Adrenal gland (tissue), 12 donors: ENCODE data around the gene KDM6A. TPM values are rescaled to one million over a fixed set of nuclear protein-coding genes. Genes with fewer than 3 reads are reported as not detected.

Experiments
- DNase-seq, 7 donors: peaks; one replicate each; pipeline ENCODE4 v3.0.0-alpha.2; 2019 to 2020
- H3K27ac ChIP-seq, 5 donors: fragments of 200-600 bp; sonication (generic) in 4 of 5; 1 replicate in 3 of 5; 2 replicates in 2 of 5; pipeline versions ENCODE4 v1.5.1 to v1.8.0; 2016 to 2020; ENCODE audit warnings: mild to moderate bottlenecking in 1 of 5
- H3K27me3 ChIP-seq: fragments of 200-600 bp; 2 replicates; pipeline ENCODE4 v1.8.0; 2021
- H3K36me3 ChIP-seq, 2 donors: fragments of 200-600 bp; replicated peaks in 1 of 2; 1 replicate in 1 of 2; 2 replicates in 1 of 2; pipeline versions ENCODE4 v1.5.1 to v1.8.0; 2018 to 2022
- H3K4me1 ChIP-seq, 2 donors: fragments of 200-600 bp; replicated peaks in 1 of 2; 1 replicate in 1 of 2; 2 replicates in 1 of 2; pipeline versions ENCODE4 v1.5.1 to v1.8.0; 2018 to 2021
- H3K4me3 ChIP-seq, 4 donors: fragments of 200-600 bp; sonication (generic) in 3 of 4; one replicate each; pipeline ENCODE4 v1.5.1; 2016 to 2018
- H3K9me3 ChIP-seq, 3 donors: fragments of 200-600 bp; sonication (generic) in 1 of 3; replicated peaks in 1 of 3; 1 replicate in 2 of 3; 2 replicates in 1 of 3; pipeline versions ENCODE4 v1.5.1 to v1.8.0; 2016 to 2021
- POLR2A ChIP-seq, 2 donors: fragments of 450-650 bp; IDR thresholded peaks; one replicate each; pipeline ENCODE4 v1.6.1; 2017; ENCODE audit warnings: antibody characterized with exemption in 2 of 2, mild to moderate bottlenecking in 2 of 2, moderate library complexity in 1 of 2
- WGBS, 4 donors: extraction: QIAGEN DNeasy Blood & Tissue Kit in 2 of 4; methylation state at CpG; one replicate each; pipeline versions ENCODE4 v1.1.5 to v1.1.7; 2013 to 2017; 5-methylcytosine and 5-hydroxymethylcytosine counted together
- intact Hi-C, 2 donors: fragments of 100-400 bp; cut with DNase I; formaldehyde crosslinking; loops; one replicate each; pipeline versions ENCODE4 v1.14.1 to v1.15.0; 2022 to 2023
- polyA plus RNA-seq, 3 donors: library from polyadenylated mRNA; stranded (reverse); fragments of 200-250 nt in 2 of 3; fragments of 350-450 nt in 1 of 3; fragmentation: Illumina TruSeq in 1 of 3; extraction: RNeasy Lipid Tissue Mini Kit (QIAGEN cat#74804) in 1 of 3; gene quantifications; one replicate each; pipeline ENCODE4 v1.2.3, GENCODE V29; 2013 to 2014
- total RNA-seq, 9 donors: library from RNA; depleted of rRNA in 4 of 9; stranded (reverse); fragments of >200 nt in 4 of 9; fragments of 120-200 nt in 1 of 9; fragmentation: NEBNext Ultra II Directional in 1 of 9; extraction: Animal tissue kit (Norgen Biotek cat#: 25700) in 1 of 9; gene quantifications; one replicate each; pipeline versions ENCODE4 v1.1.0 to v1.2.4, GENCODE V29; 2013 to 2023
- TF ChIP-seq, protein P1 (sequence below), 6 experiments: fragments of 450-650 bp in 4 of 6; fragments of 200-600 bp in 2 of 6; sonication (generic) in 1 of 6; IDR thresholded peaks; 1 replicate in 5 of 6; 2 replicates in 1 of 6; pipeline versions ENCODE4 v1.5.1 to v1.8.0; 2016 to 2021; ENCODE audit warnings: antibody characterized with exemption in 6 of 6, mild to moderate bottlenecking in 2 of 6, moderate library complexity in 1 of 6
- donor health status: healthy with polysubstance abuse.
- donor health status: Bipolar disorder and iron deficiency.
- donor health status: DM: yes; HTN: yes; CAD: no.
- donor health status: DM: no; HTN: no; CAD: no.
- donor health status: DM: no; HTN: no; CAD: no.
- donor health status: DM: yes; HTN: yes; CAD: no.

KDM6A gene
- total and polyA plus RNA-seq, 12 donors = 4.1 to 37.9 (median 21.6) TPM

DNA sequence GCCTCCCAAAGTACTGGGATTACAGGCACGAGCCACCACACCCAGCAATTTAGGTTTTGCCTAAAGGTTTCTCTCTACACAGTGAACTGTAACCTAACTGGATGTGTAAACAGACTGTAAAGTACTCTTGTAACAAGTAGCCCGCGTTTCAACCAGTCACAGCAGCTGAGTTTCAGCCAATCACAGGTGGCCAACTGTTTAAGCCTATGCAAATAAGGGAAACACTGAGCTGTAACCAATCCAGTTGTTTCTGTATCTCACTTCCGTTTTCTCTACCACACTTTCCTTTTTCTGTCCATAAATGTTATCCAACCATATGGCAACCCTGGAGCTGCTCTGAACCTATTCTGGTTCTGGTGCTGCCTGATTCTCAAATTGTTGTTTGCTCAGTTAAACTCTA, 267.8 kb downstream of the KDM6A start:
- Histone ChIP-seq H3K4me3 (no peak overlapping the region), H3K9me3 (no peaks in the 10 kb centered on the region), H3K4me1 (no peaks in the 10 kb centered on the region), H3K27me3 (no peaks in the 10 kb centered on the region), H3K27ac (no peak overlapping the region), H3K36me3 (no peaks in the 10 kb centered on the region)
- intact Hi-C loops = no loop called here
- 75 to 91% (median 82%) methylated on average over 1 to 4 of the region's 4 CpGs for WGBS, 4 donors
- DNase-seq = no peak
- TF ChIP-seq, protein P1, sequence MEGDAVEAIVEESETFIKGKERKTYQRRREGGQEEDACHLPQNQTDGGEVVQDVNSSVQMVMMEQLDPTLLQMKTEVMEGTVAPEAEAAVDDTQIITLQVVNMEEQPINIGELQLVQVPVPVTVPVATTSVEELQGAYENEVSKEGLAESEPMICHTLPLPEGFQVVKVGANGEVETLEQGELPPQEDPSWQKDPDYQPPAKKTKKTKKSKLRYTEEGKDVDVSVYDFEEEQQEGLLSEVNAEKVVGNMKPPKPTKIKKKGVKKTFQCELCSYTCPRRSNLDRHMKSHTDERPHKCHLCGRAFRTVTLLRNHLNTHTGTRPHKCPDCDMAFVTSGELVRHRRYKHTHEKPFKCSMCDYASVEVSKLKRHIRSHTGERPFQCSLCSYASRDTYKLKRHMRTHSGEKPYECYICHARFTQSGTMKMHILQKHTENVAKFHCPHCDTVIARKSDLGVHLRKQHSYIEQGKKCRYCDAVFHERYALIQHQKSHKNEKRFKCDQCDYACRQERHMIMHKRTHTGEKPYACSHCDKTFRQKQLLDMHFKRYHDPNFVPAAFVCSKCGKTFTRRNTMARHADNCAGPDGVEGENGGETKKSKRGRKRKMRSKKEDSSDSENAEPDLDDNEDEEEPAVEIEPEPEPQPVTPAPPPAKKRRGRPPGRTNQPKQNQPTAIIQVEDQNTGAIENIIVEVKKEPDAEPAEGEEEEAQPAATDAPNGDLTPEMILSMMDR (IDR thresholded peaks at IDR 0.05) = no peak
- TF ChIP-seq POLR2A (IDR thresholded peaks at IDR 0.05) = no peak

DNA sequence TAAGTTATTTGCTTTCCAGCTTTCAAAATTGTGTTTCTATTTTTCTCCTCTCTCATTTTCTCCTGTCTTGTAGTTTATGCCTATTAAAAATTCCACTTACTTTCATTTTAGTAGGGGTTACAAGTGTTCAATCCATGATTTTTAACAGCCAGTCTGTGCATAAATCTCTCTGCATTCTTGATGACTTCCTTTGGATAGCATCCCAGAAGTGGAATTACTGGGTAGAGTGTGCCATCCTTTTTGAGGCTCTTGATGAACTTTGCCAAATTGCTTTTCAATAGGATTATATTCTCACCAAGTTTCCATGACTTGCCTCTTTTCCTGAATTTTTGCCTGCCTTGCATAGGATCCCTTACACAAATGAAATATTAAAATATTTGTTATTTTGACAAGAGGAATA, 269.2 kb downstream of the KDM6A start:
- intact Hi-C loops = no loop called here

DNA sequence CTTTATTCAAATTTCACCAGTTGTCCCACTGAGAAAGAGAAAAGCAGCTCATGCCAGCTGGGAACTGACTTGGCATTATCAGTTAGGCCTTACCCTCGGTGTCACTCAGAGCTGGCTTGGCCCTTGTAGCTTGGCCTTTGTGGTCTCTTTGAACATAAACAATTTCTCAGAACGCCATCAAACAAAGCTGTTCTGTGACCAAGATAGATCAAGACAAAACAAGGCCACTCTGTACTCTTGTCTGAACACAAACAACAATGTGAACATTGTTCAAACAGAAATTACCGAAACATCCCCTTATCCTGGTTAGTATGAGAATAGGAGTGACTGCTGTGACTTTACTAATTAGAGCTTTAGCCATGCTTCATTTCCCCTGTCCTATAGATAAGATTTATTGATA, 270.5 kb downstream of the KDM6A start:
- H3K27ac ChIP-seq = no peak overlapping the region
- no peaks in the 10 kb centered on the region for H3K27me3 ChIP-seq
- no peaks in the 10 kb centered on the region for H3K36me3 ChIP-seq
- no peak overlapping the region for H3K4me3 ChIP-seq
- WGBS, 4 donors = 51 to 74% (median 68%) methylated on average over 3 of the region's 3 CpGs
- H3K4me1 ChIP-seq = no peaks in the 10 kb centered on the region
- H3K9me3 ChIP-seq = no peaks in the 10 kb centered on the region
- intact Hi-C loops = no loop called here
- TF ChIP-seq, protein P1 (IDR thresholded peaks at IDR 0.05) = no peak
- TF ChIP-seq POLR2A (IDR thresholded peaks at IDR 0.05) = no peak
- no peak for DNase-seq

More for the DNA sequence above, 269.2 kb downstream of the KDM6A start:
- H3K9me3 ChIP-seq = no peaks in the 10 kb centered on the region
- no peaks in the 10 kb centered on the region for H3K4me1 ChIP-seq
- H3K4me3 ChIP-seq = no peak overlapping the region
- TF ChIP-seq, protein P1 (IDR thresholded peaks at IDR 0.05) = no peak
- TF ChIP-seq POLR2A (IDR thresholded peaks at IDR 0.05) = no peak
- DNase-seq = no peak
- H3K27me3 ChIP-seq = no peaks in the 10 kb centered on the region
- no peak overlapping the region for H3K27ac ChIP-seq
- no peaks in the 10 kb centered on the region for H3K36me3 ChIP-seq

DNA sequence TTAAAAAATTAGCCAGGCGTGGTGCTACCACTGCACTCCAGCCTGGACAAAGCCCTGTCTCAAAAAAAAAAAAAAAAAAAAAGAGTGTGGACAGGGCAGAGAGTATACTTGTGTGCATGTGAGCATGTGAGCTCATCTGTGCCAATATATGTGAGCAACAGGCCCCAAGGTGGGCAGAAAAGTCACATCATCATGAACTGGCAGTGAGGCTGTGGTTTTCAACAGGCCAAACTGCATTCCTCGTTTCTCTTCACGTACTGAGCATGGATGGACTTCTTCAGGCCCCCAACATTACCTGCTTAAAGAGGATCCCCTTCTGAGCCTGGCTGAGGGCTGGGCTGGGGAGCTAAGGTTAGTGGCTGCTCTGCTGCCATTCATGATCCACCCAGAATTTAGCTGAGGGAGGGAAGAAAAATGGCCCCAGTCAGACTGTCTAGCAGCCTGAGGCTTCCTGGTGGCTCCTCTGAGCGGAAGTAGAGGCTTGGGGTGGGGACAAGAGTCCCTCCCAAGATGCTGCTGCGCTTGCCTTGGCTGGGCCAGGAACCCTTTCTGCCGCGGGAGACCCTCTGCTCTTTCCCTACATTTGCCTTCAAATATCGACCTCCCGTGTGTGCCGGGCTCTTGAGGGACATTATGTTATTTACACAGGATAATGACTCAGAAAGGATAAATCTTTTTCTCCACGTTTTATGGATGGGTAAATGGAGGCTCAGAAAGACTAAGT, 272.7 kb downstream of the KDM6A start:
- Histone ChIP-seq H3K4me3 (no peak overlapping the region), H3K27ac (no peak overlapping the region), H3K4me1 (no peaks in the 10 kb centered on the region), H3K36me3 (no peaks in the 10 kb centered on the region), H3K9me3 (no peaks in the 10 kb centered on the region), H3K27me3 (no peaks in the 10 kb centered on the region)
- DNase-seq = no peak
- no peak for TF ChIP-seq POLR2A (IDR thresholded peaks at IDR 0.05)
- TF ChIP-seq, protein P1 (IDR thresholded peaks at IDR 0.05) = no peak
- 75 to 92% (median 82%) methylated on average over 10 to 11 of the region's 11 CpGs for WGBS, 4 donors
- intact Hi-C loops = no loop called here
